ENCODE results near the gene ATP6V1G3.

The ATP6V1G3 gene

DNA sequence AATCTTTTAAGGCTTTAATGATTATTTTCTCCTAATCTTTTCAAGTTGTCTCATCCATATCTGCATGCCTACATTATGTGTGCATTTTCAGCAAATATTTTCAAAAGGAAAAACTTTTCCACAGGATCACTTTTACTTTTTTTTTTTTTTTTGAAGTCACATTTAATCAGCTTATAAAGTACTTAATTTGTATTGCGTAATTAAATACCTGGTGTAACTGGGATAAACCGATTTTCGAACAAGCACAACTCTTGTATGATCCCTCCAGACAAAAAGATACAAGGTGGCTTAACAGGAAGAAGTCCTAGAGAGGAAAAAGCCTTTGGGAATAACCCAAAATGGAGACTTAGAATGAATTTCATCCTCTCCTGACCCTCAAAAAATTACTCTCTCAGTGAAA, 1.3 kb upstream of the ATP6V1G3 start:
- DNase-seq, result no peak

DNA sequence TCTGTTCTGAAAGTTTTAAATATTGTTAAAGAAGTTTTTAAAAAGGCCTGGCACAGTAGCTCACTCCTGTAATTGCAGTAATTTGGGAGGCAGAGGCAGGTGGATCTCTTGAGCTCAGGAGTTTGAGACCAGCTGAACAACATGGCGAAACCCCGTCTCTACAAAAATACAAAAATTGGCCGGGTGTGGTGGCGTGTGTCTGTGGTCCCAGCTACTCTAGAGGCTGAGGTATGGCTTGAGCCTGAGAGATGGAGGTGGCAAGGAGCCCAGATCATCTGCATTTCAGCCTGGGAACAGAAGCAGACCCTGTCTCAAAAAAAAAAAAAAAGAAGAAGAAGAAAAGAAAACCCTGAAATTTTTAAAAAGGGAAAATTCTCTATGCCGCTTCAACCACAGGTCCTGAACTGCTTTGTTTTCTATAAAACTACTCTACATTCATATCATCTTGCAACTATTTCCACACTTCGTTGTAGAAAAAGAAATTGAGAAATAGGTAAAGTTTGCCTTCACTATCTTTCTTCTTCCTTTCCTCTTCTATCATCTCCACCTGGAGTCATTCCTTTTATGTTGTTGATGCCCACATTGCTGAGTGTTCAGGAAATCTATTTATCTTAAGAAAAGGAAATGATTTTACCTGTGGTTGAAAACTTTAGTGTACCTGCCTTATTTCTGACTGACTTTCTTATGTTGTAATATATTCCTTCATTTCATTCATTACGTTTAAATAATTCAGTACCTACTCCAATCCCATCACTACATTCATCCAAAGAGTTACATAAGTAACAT, 1.7 kb downstream of the ATP6V1G3 start:
- no peak for DNase-seq

DNA sequence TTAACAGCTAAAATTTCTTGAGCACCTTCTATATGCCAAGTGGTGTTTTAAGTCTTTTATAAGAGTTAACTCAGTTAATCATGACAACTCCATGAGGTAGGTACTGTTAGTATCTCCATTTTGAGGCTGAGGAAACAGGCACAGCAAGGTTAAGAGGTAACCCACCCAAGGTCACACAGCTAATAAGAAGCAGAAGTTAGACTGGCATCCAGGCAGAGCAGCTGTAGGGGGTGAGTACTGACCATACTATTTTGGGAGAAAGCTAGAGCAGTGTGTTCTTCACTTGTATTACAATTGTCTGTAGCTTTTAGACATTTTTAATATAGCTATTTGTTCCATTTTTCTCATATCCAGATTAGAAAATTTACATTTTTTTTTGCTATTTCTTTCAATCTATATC, 4.8 kb downstream of the ATP6V1G3 start:
- no peak for DNase-seq

DNA sequence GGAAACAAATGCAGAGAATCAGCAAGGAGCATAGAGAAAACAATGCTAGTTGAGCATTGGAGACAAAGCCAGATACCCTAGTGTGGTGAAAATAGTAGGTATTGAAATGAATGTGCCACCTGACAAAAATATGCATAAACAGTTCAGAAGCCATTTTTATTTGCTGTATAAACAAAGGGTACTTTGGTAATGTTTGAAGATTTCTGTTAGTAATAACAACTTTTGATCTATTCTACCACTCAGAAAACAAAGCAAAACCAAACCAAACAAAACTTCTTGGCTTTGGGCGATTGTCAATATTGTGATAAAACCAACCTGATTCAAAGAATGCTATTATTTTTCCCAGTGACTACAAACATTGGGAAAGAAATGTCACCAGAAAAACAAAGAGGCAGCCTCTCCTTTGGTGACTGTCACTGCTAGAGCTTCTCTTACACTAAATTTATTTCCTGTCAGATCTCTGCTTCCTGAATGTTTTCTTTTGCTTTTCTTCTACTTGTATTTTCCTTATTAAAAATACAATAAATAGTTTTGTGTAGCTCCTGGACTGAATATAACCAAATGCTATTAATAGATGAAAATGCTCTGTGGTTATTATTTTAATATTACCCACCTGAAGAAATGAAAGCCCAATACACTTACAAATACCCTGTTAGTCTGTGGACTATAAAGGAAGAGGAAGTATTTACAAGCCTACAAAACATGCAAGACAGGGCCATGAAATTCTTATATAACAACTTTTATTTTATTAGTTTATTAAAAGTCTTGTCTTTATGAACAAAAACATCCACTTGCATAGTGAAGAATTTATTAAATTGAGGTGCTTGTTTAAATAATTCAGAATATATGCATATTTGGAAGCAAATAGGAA, 5.7 kb downstream of the ATP6V1G3 start:
- DNase-seq, result no peak

DNA sequence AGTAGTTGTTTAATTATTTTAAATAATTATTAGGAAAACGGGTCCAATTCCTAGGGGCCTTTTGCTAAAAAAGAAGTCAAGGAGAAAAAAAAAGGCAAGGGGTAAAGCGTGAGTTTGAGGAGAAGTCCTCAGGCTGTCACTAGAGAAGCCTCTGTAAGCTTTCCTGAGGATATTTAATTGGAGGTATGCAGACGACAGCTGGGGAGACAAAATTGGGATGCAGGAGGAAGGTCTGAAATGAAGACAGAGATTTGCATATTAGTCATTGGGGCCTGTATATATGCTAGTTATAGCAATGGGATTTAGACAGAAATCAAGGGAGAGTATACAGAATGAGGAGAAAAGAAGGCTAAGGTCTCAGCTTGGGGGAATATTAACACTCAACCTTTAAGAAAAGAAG, 8.6 kb downstream of the ATP6V1G3 start:
- DNase-seq, result no peak

DNA sequence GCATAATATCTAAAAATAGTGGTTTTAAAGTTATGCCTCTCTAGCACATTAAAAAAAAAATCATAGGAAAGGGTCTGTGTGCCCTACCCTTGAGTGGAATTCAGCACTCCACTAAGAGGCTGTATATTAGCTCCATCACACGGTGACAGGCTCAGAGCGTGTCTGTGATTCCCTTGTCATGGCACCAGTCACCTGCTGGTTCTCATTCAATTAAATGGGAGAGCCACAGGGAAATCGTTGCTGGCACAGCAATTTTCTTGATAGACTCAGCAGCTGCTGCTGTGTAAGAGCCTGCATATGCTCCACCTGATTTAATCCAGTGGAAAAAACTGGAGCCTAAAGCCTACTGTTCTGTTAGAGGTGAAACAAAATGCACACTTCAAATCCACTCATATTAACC, 9.5 kb downstream of the ATP6V1G3 start:
- DNase-seq, result no peak

DNA sequence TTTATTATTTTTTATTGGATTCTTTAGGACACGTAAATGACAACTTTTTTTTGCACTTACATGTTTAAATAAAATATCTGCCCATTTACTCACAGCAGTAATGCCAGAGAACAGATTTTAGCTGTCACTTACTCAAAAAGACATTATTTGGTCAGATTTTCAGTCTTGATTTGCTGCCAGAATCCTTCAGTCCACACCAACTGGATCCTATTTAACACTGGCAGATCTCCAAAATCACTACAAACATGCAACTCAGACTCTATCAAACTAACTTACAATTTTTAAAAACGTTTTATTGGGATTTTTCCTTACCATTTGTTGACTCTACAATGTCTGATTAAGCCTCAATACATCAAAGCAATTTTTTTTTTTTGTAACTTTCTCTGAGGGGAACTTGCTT, 11.1 kb downstream of the ATP6V1G3 start:
- peak; percentile 92 for DNase-seq

DNA sequence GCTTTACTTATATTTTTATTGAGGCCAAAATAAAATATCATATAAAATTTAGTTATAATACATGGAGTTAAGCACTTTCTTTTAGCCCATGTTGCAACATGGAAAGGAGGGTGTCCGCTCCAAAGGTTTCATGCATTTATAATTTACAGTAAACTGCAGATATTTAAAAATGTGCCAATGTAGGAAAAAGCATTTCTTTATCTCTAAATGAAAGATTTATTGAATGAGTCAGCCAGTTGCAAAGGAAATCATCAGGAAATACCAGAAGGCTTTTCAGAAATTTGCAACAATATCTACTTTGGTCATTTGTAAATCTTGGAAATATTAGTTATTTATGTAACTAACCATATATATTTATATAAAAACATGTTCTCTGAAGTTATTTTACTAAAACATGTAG, 12.1 kb downstream of the ATP6V1G3 start:
- DNase-seq, result peak; percentile 74

DNA sequence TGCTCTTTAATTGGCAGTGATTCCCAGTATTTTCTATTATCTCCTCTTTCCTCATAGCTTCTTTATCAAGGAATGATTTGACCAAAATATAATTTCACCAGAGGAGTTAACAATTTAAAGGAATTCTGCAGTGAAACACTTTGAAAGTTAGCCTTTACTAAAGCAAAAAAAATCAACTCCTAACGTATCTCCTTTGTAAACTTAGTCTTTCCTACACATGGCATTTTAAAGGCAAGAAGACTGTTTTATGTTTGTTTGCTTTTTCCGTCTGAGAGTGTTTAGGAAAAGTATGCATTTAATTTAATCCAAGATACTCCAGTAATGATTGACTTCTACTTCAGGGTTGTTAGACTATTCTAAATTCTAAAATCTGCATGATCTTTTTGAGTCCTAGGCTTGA, 15.9 kb downstream of the ATP6V1G3 start:
- DNase-seq, result no peak

DNA sequence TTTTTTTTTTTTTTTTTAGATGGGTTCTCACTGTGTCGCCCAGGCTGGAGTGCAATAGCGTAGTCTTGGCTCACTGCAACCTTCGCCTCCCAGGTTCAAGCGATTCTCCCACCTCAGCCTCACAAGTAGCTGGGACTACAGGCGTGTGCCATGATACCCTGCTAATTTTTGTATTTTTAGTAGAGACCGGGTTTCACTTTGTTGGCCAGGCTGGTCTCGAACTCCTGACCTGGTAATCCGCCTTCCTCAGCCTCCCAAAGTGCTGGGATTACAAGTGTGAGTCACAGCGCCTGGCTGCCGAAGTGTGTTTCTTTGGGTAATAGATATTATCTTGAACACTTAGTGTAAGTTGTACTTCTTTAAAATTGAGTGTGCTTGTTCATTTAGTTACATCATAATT, 16.4 kb downstream of the ATP6V1G3 start:
- DNase-seq, result peak; percentile 27

DNA sequence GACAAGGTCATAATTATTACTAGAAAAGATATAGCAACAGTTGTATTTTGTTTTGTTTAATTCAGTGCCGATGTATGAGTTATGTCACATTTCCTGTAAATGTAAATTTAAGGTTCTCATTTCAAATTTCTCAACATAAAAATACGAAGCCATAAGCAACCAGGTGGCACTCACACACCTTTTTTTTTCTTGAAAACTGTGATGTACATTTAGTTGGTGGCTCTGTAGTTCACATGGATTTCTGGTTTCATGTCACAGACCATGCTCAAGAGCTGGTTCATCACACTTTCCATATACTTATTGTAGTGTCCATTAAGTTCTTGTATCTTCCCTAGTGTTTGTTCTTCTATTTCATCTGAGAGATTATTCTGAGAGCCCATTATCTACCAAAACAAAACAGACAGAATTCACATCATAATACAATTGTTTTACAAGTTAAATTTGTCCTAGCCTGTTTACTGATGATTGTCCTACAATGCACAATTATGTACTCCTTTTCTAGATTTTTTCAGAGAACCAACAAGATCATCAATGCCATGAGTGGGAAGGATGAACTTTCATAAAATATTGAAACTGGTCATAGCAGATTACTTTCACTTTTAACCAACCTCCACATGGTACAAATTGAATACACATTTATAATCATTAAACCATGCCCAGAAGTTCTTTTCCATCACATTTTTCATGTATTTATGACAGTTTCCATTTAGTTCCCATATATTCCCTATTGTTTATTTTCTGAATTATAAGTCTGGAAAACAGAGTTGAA, 17.1 kb downstream of the ATP6V1G3 start:
- DNase-seq, result no peak

DNA sequence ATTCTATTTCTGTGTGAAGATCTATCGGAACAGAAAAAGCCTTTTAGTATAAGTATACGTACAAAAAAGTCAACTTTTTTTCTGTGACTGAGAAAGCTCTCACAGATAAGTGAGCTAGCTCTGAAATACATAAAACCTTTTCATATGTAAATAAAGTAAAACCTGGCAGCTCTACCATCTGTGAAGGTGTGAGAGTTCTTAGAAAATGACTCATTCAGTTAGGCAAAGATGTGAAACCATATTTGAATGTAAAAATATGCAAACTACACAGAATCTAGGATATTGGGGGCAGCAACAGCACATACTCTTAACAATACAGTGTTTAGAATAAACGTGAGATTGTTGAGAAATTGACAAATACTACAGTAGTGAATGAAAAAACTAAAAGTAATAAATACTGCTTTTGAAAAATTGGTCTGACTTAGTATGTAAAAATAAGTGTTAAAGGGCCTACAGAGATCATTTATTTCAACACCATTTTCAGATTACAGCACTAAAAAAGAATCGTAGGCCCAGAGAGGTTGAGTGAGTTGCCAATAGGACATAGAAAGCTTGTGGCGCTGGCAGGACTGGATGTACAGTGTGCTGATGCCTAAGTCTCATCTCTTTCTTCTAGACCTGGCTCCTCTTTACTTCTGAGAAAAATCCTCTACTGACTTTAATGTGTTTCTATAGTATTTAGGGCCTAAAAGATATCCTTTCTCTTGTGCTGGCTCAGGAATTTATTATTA, 19.8 kb downstream of the ATP6V1G3 start:
- no peak for DNase-seq

DNA sequence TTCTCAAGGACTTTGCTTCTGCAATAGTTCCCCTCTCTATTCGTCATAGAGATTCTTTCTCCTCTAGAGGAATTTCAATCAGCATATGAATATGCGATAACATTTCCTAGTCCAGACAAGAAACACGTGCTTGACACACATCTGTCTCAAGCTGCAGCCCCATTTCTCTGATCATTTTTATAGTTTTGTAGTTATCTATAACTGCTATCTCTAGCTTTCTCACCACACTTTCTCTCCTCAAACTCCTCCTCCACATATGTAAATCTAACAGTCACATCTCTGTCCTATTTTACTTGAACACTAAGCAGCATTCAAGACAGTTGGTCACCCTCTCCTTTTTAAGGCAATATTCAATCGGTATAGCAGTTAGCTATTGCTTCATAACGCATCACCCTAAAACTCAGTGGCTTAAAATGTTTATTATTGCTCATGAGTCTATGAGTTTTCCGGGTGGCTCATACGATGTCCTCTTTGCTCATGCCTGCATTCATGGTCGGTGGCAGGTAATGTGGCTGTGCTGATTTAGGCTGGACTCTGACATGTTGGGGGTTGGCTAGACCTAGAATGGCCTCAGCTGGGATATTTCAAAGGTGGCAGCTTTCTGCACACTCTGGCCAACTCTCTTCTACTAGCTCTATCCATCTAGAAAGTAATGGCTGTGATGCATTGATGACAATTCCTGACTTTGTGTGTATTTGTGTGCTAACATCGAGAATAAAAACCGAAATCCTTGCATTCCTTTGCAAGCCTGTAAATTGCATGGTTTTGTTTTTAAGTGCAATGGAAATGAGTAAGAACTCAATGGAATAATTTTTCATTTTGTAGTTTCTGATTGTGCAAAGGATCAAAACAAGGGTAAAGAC, 20.6 kb downstream of the ATP6V1G3 start:
- no peak for DNase-seq

DNA sequence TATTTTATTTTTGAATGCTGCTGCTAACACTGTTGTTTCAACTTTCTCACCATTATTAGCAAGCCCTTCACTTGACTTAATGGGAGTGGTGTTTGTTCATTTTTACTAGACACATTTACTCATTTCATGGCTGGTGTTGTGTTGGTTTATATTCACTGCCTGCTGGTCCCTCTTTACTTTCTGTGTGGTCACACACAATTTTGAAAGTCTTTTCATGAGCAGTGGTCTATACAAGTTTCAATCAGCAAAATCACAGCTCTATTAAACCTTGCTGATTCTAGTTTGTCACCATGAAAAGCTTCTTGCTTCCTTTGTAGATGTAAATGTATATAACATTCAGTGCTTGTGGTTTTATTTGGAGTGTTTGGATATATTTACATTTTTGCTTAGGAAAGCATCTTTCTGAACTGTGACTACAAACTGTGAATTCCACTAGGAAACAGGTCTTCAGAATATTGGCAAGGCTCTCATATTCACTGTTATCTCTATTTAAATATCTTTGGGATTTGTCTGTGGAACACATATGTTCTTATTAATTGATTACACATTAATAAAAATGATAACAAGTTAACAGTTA, 22.8 kb downstream of the ATP6V1G3 start:
- no peak for DNase-seq

DNA sequence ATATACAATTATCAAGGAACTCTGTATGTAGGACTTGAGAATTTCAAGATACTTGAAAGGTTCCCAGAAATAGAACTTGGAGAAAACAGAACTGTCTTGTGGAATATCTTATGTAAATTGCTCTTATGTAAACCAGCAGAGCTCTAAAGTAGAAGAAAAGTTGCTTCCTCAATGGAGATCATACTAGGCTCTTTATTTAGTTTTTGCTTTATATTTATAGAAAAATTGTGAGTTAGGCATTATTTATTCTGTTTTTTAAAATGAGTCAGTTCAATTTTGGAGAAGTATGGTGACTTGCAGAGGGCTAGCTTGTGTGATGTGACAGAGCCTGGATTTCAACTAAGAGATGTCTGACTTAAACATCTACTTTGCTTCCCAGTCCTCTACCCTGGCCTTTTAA, 40.4 kb downstream of the ATP6V1G3 start:
- no peak for DNase-seq

DNA sequence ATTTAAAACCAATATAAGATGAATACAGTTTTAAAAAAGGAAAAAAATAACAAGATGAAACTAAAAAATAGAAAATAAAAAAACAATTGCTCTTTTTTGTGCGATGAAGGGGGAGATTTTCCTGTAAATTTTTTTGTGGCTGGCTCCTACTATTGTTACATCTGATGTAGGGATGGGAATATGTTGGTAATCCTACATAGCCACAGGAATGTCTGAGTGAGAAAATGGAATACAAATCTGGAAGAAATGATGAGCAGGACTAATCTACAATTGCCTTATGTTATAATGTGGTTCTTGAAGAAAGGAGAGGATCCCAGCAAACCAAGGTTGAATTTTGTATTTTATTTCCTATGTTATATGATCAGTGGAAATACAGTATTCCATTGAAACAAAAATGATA, 40.9 kb downstream of the ATP6V1G3 start:
- peak; percentile 88 for DNase-seq

DNA sequence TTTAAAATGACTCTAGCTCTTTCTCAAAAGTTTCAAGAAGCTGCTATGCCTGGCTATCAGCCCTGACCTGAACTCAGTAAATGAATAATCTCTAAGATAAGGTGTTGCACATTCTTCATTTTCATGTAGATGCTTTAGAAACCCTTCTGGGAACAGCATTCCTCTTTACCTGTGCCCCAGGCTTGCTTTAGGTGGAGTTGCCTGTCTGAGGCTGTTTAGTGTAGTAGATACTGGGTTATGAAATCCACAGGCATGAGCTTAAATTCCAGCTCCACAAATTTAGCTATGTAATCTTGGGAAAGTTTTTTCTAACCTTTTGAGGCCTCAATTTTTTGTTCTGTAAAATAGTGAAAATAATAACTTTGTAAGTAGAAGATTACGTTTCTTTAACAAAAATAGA, 41.6 kb downstream of the ATP6V1G3 start:
- peak; percentile 48 for DNase-seq

DNA sequence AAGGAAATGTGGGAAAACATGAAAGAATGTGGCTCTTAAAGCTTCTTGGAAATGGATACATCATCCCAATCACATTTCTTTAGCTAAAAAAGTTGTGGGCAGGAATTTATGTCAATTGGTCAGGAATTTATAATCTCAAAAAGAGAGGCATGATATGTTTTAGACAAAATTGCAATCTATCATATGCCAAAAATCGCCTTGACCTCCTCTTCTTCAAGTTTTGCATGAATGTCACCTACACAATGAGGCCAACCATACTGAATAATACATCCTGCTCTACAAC, 42.4 kb downstream of the ATP6V1G3 start:
- DNase-seq, result peak; percentile 58

DNA sequence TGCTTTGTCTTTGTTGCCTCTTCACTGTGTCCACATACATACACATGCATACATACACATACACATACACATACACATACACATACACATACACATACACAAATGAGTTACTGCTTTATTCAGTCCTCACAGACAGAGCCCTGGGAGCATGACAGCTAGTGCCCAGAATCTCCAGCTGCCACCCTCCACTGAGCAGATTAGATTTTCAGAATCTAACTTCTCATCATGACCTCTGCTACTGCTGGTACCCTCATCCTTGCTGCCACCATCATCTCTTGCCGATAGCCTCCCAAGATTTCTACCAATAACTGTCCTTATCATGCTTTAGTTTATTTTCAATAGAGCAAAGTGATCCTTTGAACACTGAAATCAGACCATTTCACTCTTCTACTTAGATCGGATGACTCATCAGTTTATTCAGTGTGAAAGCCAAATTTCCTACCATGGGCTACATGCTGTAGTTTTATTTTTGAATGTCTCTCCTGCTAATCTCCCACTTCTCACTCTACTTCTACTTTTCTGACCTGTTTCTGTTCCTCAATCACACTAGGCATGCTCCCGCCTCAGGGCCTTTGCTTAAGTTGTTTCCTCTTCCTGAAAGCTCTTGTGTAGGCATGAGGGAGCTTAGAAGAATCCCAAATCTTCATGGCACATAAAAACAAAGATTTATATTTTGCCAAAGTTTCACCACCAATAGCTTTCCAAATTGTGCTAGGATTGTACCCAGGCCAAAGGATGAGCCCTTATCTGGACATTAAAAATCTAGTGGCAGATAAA, 43.0 kb downstream of the ATP6V1G3 start:
- DNase-seq, result peak; percentile 79

DNA sequence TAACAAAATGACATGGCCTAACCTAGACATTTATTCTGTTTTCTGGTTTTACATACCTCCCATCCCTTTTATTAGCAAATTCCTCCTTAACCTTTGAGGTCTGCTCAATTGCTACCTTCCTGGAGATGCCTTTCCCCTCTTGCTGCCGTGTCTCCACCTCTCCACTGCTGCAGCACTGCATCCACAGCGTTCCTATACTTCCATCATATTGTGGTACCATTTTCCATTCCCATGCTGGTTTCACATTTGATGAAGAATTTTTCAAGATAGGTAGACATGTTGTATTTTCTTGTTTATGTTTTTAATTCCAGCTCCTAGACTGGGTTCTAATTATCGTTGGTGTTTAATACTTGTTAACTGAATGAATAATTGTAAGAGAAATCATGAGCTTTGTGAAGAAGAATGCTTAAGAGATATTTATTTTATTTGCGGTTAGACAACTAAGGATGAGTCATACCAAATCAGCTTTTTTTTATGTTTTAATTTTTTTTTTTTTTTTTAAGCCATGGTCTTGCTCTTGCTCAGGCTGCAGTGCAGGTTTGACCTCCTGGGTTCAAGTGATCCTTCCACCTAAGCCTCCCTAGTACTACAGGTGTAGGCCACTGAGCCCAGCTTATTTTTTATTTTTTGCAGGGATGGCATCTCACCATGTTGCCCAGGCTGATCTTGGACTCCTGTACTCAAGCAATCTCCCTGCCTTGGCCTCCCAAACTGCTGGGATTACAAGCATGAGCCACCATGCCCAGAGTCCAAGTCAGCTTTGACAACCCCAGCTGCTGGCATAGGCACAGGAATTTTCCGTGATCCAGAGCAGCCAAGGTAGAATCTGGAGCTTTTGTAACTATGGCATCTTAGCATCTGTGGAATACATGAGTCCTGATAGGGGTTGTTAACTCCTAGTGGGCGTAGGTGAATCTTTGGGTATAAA, 44.0 kb downstream of the ATP6V1G3 start:
- peak; percentile 83 for DNase-seq

All from fibroblast of skin of right biceps (primary cell).